Kidney capillary endothelial cell (primary cell): Measurements from ENCODE around the gene CHD5.

Experiments used
- DNase-seq: peaks from one replicate; pipeline ENCODE4 v3.0.0-alpha.2; 2018; ENCODE audit warnings: low spot score

Gene CHD5

DNA sequence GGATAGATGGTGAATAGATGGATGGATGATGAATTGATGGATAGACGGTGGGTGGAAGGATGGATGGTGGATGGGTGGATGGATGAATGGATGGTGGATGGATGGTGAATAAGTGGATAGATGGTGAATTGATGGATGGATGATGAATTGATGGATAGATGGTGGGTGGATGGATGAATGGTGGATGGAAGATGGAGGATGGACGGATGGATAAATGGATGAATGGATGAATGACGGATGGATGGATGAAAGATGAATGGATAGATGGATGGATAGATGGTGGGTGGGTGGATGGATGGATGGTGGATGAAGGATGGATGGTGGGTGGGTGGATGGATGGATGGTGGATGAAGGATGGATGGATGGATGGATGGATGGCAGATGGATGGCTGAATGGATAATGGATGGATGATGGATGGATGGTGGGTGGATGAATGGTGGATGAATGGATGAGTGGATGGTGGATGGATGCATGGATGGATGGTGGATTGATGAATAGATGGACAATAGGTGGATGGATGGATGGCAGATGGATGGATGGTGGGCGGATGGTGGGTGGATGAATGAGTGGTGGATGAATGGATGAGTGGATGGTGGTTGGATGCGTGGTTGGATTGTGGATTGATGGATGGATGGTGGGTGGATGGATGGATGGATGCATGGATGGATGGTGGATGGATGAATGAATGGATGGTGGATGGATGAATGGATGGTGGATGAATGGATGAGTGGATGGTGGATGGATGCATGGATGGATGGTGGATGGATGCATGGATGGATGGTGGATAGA is 5.3 kb downstream of the CHD5 start:
- DNase-seq: no peak

DNA sequence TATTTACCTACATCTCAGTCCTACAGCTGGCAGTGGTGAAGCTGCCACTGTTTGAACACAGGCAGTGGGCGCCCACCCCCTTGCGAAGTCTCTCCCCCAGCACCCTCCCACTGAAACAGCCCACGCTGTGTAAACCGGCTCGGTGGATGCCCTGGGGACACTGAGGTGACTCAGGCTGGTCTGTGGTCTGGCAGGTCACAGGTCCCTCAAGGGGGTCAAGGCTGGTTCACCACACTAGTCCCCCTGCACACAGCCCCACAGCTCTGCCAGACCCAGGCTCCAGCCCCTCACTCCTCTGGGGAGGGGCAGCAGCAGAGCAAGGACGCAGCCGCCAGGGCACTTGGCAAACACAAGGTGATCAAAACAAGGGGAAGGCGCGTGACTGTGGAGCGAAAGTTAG is 7.6 kb downstream of the CHD5 start:
- DNase-seq: no peak

DNA sequence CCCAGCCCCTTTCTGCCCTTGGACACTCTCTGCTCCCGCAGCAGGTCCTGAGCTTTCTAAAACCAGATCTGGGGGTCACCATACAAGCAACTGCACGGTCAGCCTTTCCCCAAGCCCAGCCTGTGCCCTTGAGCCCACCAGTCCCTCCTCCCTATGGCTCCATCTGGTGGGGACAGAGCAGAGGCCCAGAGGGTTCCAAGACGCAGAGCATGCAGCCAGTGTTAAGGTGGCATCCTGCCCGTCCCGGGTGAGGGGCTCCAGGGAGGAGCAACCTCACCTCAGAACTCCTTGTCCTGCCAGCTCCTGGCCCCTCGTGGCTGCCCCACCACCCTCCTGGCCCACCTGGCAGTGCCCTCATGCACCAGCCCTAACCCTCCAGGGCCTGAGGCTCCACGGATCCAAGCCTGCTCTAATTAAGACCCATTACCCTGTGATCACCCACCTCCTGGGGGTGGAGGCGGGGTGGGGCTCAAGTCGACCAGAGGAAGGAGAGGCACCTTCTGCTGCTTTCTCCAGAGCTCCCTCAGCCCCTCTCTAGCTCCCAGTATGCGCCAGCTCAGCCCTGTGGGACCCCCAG is 8.5 kb downstream of the CHD5 start:
- peak; percentile 40 for DNase-seq

DNA sequence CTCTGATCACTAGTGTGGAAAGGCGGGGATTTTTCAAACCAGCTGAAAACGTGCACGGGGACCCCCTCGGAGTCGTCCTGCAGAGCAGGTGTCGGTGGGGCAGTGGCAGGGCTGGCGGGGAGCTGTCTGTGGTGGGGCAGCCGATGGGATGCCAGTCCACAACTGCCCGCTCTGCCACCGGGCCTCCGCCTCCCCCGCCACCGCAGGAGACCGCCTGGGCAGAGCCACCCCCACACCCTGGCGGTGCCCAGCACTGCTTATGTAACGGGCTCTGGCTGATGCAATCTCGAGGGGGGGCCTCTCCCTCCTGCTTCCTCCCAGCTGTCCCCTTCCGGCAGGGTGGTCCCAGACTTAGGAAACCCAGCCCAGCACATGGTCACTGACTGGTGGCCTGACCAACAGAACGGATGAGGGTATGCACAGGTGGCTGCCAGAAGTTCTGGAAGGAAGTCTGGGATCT is 9.3 kb downstream of the CHD5 start:
- DNase-seq: no peak

DNA sequence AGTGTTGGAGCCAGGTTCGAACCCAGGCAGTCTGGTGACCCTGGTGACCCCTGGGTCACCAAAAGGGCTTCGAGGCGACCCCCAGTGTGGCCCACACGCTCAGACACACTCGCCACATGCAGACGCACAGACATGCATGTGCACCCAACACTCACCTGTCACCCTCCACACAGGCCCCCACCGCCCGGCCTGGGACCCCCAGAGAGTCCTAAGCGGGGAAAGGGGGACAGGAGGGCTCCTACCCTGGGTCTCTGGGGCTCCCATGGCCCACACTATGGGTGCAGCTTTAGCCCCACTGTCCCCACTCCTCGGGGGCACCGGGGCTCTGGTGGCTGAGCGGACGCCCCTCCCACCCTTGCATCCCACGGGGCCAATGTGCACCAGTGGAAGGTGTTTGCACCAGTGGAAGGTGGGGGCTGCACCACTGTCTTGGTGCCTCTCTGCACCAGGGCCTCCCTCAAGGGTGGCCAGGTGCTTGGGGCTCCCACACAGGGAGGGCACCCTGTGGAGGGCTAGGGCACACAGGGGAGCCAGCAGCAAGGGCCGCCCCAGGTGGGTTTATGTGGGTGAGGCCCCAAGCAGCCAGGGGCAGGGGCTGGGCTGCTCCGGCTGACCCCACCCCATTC is 9.9 kb downstream of the CHD5 start:
- DNase-seq: no peak

DNA sequence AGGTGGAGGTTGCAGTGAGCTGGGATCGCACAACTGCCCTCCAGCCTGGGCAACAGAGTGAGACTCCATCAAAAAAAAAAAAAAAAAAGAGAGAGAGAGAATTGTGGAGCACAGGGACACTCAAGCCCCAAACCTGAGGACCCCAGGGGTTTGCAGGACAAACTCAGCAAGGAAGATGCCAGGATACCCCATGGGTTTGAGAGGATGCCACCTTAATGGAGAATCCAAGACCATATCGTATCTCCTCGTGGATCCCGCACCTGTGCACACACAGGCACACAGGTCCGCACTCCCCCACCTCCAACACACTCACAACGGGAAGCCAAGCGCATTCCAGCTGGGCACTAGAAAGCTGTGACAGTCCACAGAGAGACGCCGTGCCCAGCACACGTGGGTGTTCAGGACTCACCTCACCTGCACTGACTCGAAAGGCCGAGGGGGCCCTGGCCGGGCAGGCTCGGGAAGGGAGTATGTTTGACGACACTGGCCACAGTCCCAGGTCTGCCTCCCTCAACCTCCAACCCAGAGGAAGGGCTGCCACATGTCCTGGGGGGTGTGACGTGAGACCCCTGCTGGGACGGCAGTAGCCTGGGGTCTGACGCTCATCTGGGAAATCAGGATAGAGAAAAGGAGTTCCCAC is 11.1 kb downstream of the CHD5 start:
- no peak for DNase-seq

DNA sequence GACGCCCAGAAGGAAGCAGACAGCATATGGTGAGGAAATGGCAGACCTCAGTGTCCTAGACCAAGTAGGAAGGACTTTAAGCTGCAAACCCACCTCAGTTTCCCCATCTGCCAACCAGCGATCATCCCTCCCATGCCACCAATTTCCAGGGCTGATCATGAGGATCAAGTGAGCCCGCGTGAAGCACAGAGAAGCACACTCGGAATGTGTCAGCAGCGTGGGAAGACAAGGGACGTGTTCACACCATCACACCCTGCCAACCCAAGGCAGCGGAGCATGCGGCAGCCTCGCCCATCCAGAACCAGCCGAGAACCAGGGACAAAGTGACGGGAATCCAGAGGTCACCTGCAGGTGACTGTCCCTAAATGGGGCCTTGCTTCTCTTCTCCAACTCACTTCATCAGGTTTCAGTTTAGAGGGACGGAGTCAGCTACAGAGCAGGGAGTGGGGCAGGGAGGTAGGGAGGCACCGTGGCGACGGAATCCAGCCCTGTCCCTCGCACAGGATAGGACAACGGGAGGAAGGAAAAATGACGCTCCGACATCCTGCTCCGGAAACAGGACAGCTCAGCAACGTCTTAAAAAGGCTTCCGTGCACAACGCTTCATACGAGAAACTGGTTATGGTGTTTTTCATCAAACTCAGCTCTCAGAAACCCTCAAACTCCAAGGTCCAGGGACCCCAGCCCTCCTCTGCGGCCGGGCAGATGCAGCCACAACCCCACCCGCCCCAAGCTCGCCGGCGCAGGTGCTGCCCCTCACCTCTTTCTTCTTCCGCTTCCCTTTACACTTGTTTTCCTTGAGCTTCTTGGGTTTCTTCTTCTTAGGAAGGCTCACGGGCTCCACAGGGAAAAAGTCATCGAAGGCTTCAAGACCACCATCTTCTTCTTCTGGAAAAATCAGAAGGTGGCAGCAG is 12.5 kb downstream of the CHD5 start:
- DNase-seq: peak; percentile 80

DNA sequence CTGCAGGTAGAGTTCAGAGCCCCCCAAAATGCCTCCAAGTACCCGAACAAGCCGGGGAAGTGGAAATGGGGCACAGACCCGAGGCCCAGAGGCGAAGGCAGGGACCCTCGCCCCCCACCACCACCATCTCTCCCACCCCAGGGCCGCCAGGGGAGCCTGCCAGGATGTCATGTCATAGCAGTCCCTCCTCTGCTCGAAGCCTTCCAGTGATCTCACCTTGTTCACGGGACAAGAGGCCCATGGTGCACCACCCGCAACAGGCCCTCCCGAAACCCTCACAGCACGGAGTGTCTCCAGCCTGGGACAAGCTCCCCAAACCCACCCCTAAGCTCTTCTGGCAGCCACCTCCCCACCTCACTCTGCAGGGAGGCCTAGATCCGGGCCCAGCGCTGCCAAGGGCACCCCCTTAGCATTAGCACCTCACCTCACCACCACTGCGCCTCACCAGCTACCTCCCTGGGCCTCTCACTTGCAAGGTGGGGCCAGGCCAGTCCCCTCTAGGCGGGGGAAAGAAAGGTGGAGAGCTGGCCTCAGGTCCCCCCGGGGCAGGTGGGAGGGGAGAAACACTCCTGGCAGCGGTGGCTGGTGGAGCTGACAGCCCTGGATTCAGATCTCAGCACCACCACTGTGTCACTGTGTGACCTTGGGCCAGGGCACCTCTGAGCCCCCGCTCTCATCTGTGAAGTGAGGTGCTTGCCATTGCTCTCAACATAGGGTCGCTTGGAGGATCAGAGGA is 13.3 kb downstream of the CHD5 start:
- no peak for DNase-seq

DNA sequence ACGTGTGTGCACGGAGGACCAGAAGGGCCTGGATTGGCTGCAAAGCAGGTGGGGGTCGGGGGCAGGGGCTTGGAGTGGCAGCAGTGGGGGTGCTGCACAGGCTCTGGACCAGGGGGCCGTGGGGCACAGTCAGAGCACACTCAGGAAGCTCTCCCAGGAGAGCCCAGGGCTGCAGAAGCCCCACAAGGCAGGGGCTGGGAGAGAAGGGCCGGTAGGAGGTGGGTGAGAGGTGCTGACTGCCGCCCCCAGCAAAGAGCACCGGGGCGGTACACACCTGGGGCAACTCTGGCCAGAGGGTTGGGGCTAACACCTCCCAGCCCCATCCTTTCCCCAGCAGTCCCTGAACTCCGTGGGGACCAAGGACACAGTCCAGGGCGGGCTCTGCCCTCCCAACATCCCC is 13.9 kb downstream of the CHD5 start:
- DNase-seq: no peak

DNA sequence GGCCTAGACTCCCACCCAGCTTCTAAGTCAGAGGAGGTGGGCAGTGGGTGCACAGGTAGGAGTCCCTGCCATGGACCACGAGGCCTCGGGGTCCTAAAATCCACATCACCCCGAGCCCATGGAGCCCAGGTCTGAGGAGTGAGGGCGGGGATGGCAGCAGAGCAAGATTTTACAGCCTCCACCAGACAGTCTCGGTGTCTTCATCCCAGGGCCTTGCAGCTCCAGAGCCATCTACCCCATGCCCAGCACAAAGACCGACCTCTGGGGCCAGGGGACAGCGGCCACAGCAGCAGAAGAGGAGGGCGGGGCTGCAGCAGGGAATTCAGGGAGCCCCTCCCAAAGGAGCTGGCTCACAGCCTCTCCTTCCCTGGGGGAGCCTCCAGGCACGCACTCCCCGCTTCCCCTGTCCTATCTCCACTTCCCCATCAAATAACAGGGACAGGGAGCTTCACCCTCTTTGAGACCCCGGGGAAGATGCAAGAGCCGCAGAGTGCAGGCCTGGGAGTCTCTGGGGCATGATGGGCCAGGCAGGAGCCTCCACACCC is 14.6 kb downstream of the CHD5 start:
- no peak for DNase-seq

DNA sequence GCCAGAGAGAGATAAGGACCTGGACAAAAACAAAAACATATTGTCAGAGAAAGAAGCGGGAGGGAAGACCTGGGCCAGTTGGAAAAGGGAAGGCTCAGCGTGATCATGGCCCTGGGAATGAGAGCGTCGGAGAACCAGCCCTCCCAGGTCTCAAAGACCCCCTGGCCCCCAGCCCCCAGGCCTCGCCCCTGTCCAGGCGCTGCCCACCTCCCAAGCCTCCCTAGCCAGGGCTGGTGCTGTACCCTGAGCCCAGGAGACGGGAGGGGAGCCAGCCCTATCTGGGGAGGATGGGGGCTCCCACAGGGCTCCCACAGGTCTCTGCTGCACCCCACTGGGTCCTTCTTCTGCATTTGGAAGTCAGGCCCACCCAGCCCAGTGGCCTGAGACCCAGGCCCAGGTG is 15.1 kb downstream of the CHD5 start:
- no peak for DNase-seq

DNA sequence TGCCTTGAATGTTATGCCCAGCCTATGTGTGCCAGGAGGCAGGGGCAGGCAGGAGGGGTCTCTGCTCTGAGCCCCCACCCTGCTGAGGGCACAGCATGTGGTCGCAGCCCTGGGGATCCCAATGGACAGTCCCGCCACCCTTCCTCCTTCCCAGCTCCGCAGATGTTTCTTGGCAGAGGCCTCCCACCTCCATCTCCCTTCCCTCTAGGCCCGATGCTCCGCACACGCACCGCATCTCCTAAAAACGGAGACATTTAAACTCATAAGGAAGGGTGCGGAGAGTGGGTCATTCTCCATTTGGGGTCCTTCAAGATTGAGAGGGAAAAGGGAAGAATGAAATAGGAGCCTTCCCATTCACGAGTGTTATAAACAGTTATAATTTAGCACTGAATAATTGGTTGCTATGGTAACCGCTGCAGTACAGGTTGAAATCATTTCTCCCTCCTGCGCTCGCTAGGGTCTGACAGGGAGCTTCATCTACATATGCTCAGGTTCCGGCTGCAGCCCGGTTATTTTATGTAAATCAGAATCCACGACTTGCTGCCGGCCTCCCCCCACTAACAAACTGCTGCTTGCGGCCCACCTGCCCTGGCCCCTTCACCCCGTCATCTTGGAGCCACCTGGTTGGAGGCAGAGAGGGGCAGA is 16.0 kb downstream of the CHD5 start:
- no peak for DNase-seq

DNA sequence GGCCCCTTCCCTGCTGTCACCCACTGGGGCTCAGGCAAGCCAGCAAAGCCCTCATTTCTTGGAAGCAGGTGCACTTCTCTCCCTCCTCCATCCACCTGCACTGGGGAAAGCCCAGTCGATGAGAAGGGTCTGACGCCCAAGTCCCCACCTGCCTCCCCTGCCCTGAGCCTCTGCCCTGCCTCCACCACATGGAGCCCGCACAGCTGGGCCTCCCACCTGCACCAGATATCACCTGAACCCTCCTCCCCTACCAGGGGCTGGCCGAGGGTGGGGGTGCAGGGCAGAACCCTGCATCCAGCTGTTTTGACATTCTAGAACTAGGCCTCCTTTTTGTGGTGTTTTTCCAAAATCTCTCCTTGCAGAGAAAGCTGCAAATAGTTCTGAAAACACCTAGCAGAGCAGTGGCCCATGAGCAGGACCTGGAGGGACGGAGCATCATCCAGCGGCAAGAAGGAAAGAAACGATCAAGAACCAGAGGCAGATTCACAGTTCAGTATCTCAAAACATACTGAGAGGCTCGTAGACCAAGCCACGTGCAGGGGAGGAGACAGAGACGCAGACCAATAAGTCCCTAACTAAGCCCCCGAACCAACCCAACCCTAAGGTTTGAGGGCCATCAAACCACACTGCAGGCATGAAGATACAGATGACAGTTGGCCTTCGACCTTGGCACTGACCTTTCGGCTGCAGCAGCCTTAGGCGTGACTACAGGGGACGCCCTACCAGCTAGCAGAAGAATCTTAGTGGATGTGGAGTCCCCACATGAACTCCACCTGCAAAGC is 16.7 kb downstream of the CHD5 start:
- DNase-seq: no peak

DNA sequence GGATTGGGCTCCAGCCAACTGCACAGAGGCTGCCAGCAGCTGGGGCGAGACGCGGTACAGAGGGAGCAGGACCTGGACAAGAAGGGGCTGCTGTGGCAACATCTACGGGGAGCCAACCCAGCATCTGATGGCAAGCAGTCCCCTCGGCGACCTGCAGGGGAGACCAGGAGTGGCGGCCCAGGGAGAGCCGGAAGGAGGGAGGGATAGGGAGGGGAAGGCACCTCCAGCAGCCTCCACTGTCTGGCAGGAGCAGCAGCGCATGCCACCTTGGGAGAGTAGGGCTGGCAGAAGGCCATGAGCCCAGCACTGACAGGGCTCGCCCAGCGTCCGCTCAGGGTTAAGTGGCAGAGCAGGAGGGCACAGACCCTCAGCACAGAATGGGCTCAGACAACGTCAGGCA is 17.3 kb downstream of the CHD5 start:
- DNase-seq: no peak

DNA sequence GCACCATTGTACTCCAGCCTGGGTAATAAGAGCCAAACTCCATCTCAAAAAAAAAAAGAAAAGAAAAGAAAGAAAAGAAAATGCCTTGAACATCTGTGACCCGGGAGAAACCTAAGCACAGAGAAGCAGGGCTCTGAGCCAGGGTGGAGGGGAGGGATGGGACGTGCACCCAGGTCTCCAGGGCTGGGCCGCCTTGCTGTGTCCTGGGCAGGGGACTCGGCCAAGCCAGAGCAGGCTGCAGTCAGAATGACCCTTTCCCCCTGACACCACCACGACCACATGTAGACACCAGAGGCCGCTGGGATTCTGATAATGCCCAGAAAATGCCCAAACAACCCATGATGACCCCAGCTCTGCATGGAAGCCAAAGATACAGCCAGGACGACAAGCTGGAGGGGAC is 17.8 kb downstream of the CHD5 start:
- DNase-seq: no peak

DNA sequence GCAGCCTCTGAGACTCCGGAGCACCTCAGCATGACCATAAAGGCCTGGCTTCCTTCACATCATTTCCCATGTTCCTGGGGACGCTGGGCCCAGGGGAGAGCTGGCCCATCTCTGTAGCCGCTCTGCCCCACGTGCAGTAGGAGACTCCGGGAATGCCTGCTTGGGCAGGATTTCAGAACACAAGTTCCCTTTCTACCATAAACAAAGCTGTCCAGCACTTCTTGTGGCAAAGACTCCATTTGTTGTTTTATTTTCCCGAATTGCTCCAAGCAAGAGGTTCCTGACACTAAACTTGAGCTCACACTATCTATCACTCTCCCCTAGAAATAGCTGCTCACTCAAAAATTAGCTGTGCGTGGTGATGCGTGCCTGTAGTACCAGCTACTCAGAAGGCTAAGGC is 21.9 kb downstream of the CHD5 start:
- no peak for DNase-seq

DNA sequence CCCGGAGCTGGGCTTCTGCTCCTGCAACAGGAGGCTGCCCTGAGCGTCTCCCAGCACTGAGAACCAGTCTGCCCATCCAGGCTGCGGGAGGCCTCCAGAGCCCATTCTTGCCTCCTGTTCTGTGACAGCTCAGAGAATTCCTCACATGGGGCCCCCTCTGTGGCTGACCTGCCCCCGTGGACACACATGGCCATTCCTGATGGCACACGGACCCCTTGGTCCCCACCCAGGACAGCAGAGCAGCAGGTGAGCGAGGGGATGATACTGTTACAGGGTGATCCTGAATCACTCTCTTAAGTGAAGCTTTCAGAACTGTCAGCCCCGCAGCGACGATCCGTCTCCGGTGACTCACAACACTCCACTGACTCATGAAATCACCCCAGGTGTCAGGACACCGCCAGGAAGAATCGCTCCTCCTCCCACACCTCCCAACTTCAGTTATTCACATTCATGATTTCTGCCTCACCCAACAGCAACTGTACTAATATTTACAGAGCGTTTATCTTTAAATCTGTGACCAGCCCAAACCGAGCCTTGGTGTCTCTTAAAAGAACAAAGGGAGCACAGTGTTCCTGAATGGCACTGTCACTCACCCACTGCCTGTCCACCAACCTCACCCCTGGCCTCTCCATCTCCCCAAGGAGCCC is 22.5 kb downstream of the CHD5 start:
- DNase-seq: peak; percentile 40

DNA sequence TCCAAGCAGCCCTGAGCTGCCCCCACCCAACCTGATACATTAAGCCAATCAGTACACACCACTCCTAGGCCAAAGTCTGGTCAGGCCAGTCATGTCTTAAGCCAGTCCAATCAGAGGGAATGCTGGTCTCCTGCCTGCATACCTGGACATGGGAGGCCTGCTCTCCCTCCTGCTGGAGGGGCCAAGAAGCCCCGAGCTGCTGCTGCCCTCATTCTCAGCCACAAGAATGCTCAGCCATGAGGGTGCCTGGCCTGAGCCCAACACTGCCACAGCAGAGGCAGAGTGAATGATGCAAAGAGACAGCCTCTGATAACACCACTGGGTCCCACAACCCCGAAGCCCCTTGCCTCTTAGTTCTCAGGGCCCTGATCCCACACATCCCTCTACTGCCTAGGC is 23.0 kb downstream of the CHD5 start:
- DNase-seq: no peak
